MM.1S (cell line): ENCODE results near the gene DDHD1.

Experiments
- EZH2 ChIP-seq: fragments of 300-600 bp; sonication (generic); optimal IDR thresholded peaks from 2 replicates; pipeline ENCODE3; 2017; ENCODE audit warnings: low read depth, mild to moderate bottlenecking, antibody characterized with exemption, low read length, mixed read lengths
- EZH2phosphoT487 ChIP-seq: fragments of 300-600 bp; sonication (generic); IDR thresholded peaks from 2 replicates; pipeline ENCODE4 v1.6.1; 2018; ENCODE audit warnings: antibody characterized with exemption, low read length
- TF ChIP-seq, protein P1 (sequence below): fragments of 300-600 bp; sonication (generic); IDR thresholded peaks from 2 replicates; pipeline ENCODE4 v1.5.1; 2016; ENCODE audit warnings: antibody characterized with exemption, low read length, mixed read lengths

DNA sequence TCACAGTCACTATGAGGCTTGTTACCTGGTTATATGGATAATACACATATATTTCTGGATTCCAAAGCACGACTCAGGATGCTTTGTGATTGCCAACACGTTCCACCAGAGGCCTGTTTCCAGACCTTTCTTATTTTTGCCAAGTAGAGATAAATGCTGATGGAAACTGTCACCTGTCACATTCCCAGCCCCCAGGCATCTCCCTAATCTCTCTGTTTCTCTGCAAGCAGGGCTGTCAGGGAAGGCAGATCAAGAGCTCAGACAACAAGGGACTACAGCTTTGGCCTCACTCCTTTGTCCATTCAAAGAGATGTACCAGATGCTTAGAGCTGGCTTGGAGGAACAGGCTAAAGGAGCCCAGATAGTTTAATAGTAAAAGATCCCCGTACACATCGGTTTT is 21.8 kb upstream of the DDHD1 start:
- TF ChIP-seq, protein P1, sequence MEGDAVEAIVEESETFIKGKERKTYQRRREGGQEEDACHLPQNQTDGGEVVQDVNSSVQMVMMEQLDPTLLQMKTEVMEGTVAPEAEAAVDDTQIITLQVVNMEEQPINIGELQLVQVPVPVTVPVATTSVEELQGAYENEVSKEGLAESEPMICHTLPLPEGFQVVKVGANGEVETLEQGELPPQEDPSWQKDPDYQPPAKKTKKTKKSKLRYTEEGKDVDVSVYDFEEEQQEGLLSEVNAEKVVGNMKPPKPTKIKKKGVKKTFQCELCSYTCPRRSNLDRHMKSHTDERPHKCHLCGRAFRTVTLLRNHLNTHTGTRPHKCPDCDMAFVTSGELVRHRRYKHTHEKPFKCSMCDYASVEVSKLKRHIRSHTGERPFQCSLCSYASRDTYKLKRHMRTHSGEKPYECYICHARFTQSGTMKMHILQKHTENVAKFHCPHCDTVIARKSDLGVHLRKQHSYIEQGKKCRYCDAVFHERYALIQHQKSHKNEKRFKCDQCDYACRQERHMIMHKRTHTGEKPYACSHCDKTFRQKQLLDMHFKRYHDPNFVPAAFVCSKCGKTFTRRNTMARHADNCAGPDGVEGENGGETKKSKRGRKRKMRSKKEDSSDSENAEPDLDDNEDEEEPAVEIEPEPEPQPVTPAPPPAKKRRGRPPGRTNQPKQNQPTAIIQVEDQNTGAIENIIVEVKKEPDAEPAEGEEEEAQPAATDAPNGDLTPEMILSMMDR, result no peak
- TF ChIP-seq EZH2 (no peak), EZH2phosphoT487 (no peak)
